OCI-LY1 (cell line): ENCODE measurements around the gene DMRT2.

Source experiments
- H2AFZ ChIP-seq: fragments of 200-600 bp; sonication (generic), shearing (Covaris generic); 2 replicates; pipeline ENCODE4 v1.6.0; 2014; ENCODE audit warnings: antibody characterized with exemption, mild to moderate bottlenecking, low read length
- H3F3A ChIP-seq: fragments of 200-600 bp; sonication (generic), shearing (Covaris generic); 2 replicates; pipeline ENCODE4 v1.6.0; 2014; ENCODE audit warnings: mild to moderate bottlenecking, antibody characterized with exemption, low read length, moderate library complexity; ENCODE audit not compliant: insufficient read depth
- H3K27ac ChIP-seq: fragments of 200-600 bp; sonication (generic); 2 replicates; pipeline ENCODE4 v1.5.1; 2014; ENCODE audit warnings: low read length, mixed run types, mild to moderate bottlenecking, low read depth; ENCODE audit not compliant: poor library complexity, severe bottlenecking
- H3K27me3 ChIP-seq: fragments of 200-600 bp; sonication (generic); 2 replicates; pipeline ENCODE4 v1.6.0; 2014; ENCODE audit warnings: antibody characterized with exemption, mild to moderate bottlenecking, low read length, moderate library complexity; ENCODE audit not compliant: insufficient read depth
- H3K36me3 ChIP-seq: fragments of 200-600 bp; sonication (generic); 2 replicates; pipeline ENCODE4 v1.6.1; 2014; ENCODE audit warnings: mild to moderate bottlenecking, antibody characterized with exemption, low read length, moderate library complexity, mixed read lengths; ENCODE audit not compliant: insufficient read depth
- H3K4me1 ChIP-seq: fragments of 200-600 bp; sonication (generic); 2 replicates; pipeline ENCODE4 v1.5.1; 2014; ENCODE audit warnings: mild to moderate bottlenecking, low read length, moderate library complexity; ENCODE audit not compliant: insufficient read depth, severe bottlenecking
- H3K4me2 ChIP-seq: fragments of 200-600 bp; sonication (generic), shearing (Covaris generic); 2 replicates; pipeline ENCODE4 v1.6.1; 2014; ENCODE audit warnings: low read length
- H3K4me3 ChIP-seq: fragments of 200-600 bp; sonication (generic); 2 replicates; pipeline ENCODE4 v1.5.1; 2014; ENCODE audit warnings: low read length, low read depth, mild to moderate bottlenecking, mixed read lengths; ENCODE audit not compliant: poor library complexity, severe bottlenecking
- H3K79me2 ChIP-seq: fragments of 200-600 bp; shearing (Covaris generic); 2 replicates; pipeline ENCODE4 v1.6.1; 2016; ENCODE audit warnings: mixed run types, low read length, mixed read lengths; ENCODE audit not compliant: insufficient read depth
- H3K9ac ChIP-seq: fragments of 200-600 bp; sonication (generic), shearing (Covaris generic); 2 replicates; pipeline ENCODE4 v1.6.1; 2014; ENCODE audit warnings: mild to moderate bottlenecking, low read length, mixed read lengths
- H3K9me2 ChIP-seq: fragments of 200-600 bp; sonication (generic), shearing (Covaris generic); 2 replicates; pipeline ENCODE4 v1.6.1; 2014; ENCODE audit warnings: low read depth, mild to moderate bottlenecking, low read length, mixed read lengths
- H3K9me3 ChIP-seq: fragments of 200-600 bp; shearing (Covaris generic); 2 replicates; pipeline ENCODE4 v1.6.1; 2014; ENCODE audit warnings: low read length, mixed read lengths
- H4K20me1 ChIP-seq: fragments of 200-600 bp; sonication (generic), shearing (Covaris generic); 2 replicates; pipeline ENCODE4 v1.6.0; 2016; ENCODE audit warnings: mild to moderate bottlenecking, low read length; ENCODE audit not compliant: insufficient read depth
- CTCF ChIP-seq: fragments of 200-600 bp; sonication (generic), shearing (Covaris generic); IDR thresholded peaks from 2 replicates; pipeline ENCODE4 v1.5.1; 2017; ENCODE audit warnings: mild to moderate bottlenecking, antibody characterized with exemption, low read length, moderate library complexity, mixed read lengths
- EZH2 ChIP-seq: fragments of 200-600 bp; sonication (generic), shearing (Covaris generic); IDR thresholded peaks from 2 replicates; pipeline ENCODE4 v1.8.0; 2017; ENCODE audit warnings: borderline replicate concordance, mixed run types, mild to moderate bottlenecking, antibody characterized with exemption, low read length, moderate library complexity, mixed read lengths

DMRT2 gene

GRCh38 chr9:1048231-1048619 is 1.9 kb upstream of the DMRT2 start:
- no peak overlapping the region for H2AFZ ChIP-seq
- no peak overlapping the region for H3K9ac ChIP-seq

GRCh38 chr9:1048811-1049210 is 1.3 kb upstream of the DMRT2 start:
- no peaks in the 10 kb centered on the region for H3K4me1 ChIP-seq
- TF ChIP-seq CTCF = no peak
- no peak for TF ChIP-seq EZH2
- no peak overlapping the region for H3K4me3 ChIP-seq
- no peaks in the 10 kb centered on the region for H3K27me3 ChIP-seq
- no peaks in the 10 kb centered on the region for H3K79me2 ChIP-seq
- H3K27ac ChIP-seq = no peak overlapping the region
- no peak overlapping the region for H3K4me2 ChIP-seq
- H4K20me1 ChIP-seq = no peaks in the 10 kb centered on the region
- no peaks in the 10 kb centered on the region for H3K9me2 ChIP-seq
- no peak overlapping the region for H2AFZ ChIP-seq
- no peaks in the 10 kb centered on the region for H3F3A ChIP-seq
- no peaks in the 10 kb centered on the region for H3K36me3 ChIP-seq
- H3K9ac ChIP-seq = no peak overlapping the region
- no peaks in the 10 kb centered on the region for H3K9me3 ChIP-seq

More at GRCh38 chr9:1048231-1048619, 1.9 kb upstream of the DMRT2 start:
- Histone ChIP-seq H3K4me2 (peak overlapping the region; percentile 29; the same call in 1 of the 2 replicates), H3K79me2 (no peaks in the 10 kb centered on the region), H3K9me2 (no peaks in the 10 kb centered on the region), H4K20me1 (no peaks in the 10 kb centered on the region), H3K27ac (no peak overlapping the region), H3K9me3 (no peaks in the 10 kb centered on the region), H3F3A (no peaks in the 10 kb centered on the region), H3K4me1 (no peaks in the 10 kb centered on the region), H3K4me3 (peak overlapping the region; percentile 26), H3K36me3 (no peaks in the 10 kb centered on the region), H3K27me3 (no peaks in the 10 kb centered on the region)
- TF ChIP-seq EZH2 = no peak
- TF ChIP-seq CTCF = no peak

- H3F3A ChIP-seq = no peaks in the 10 kb centered on the region
- no peaks in the 10 kb centered on the region for H3K4me1 ChIP-seq
- no peaks in the 10 kb centered on the region for H3K36me3 ChIP-seq
- H3K9ac ChIP-seq = no peak overlapping the region
- no peaks in the 10 kb centered on the region for H3K27me3 ChIP-seq
- no peaks in the 10 kb centered on the region for H3K9me2 ChIP-seq
- TF ChIP-seq EZH2 (no peak), CTCF (no peak)
- no peak overlapping the region for H3K4me2 ChIP-seq
- H3K27ac ChIP-seq = no peak overlapping the region
- no peaks in the 10 kb centered on the region for H4K20me1 ChIP-seq
- no peak overlapping the region for H3K4me3 ChIP-seq
- H3K9me3 ChIP-seq = no peaks in the 10 kb centered on the region
- no peaks in the 10 kb centered on the region for H3K79me2 ChIP-seq
- H2AFZ ChIP-seq = no peak overlapping the region
These were observed 516 bp upstream of the DMRT2 start for GRCh38 chr9:1049641-1050040.
